Activated effector memory CD4-positive, alpha-beta T cell treated with anti-CD3 and anti-CD28 coated beads, Interleukin-2, amount 50 U/mL, for 16 hours (primary cell): Measurements from ENCODE around the gene MRPL38.
"Not testable (repeated sequence)": the region's sequence is repeated elsewhere in the genome, so short reads cannot be mapped to it uniquely, and the experiment has no call there.

Experiments used
- DNase-seq: peaks from one replicate; pipeline ENCODE4 v3.0.0-alpha.2; 2020

Gene MRPL38

GRCh38 chr17:75874323-75875181, 30.1 kb downstream of the MRPL38 start:
- no peak for DNase-seq

- DNase-seq: no peak
These were observed 30.9 kb downstream of the MRPL38 start for GRCh38 chr17:75873587-75874322.

GRCh38 chr17:75872434-75873351, 32.0 kb downstream of the MRPL38 start:
- peak; percentile 86 for DNase-seq

GRCh38 chr17:75870228-75870627, 34.5 kb downstream of the MRPL38 start:
- not testable (repeated sequence) for DNase-seq

GRCh38 chr17:75869282-75870141, 35.2 kb downstream of the MRPL38 start:
- no peak for DNase-seq

GRCh38 chr17:75868730-75869281, 35.9 kb downstream of the MRPL38 start:
- DNase-seq: not testable (repeated sequence)

GRCh38 chr17:75865404-75866188, 39.1 kb downstream of the MRPL38 start:
- not testable (repeated sequence) for DNase-seq

GRCh38 chr17:75864887-75865286, 39.8 kb downstream of the MRPL38 start:
- not testable (repeated sequence) for DNase-seq

GRCh38 chr17:75864448-75864871, 40.2 kb downstream of the MRPL38 start:
- peak; percentile 74 for DNase-seq

GRCh38 chr17:75861927-75862317, 42.8 kb downstream of the MRPL38 start:
- no peak for DNase-seq

- not testable (repeated sequence) for DNase-seq
These were observed 45.3 kb downstream of the MRPL38 start for GRCh38 chr17:75859358-75859757.

- no peak for DNase-seq
These were observed 48.5 kb downstream of the MRPL38 start for GRCh38 chr17:75856062-75856756.

GRCh38 chr17:75855310-75856061, 49.2 kb downstream of the MRPL38 start, which contains the start of gene WBP2:
WBP2 (minus strand) TSS chr17:75855335; CDS start chr17:75855297, 38 bp downstream.
- DNase-seq: peak; percentile 98

GRCh38 chr17:75854881-75855309, 49.8 kb downstream of the MRPL38 start:
- DNase-seq: no peak

- DNase-seq: no peak
These were observed 50.5 kb downstream of the MRPL38 start for GRCh38 chr17:75854101-75854748.

GRCh38 chr17:75853433-75853832, 51.3 kb downstream of the MRPL38 start:
- DNase-seq: no peak

- not testable (repeated sequence) for DNase-seq
These were observed 53.0 kb downstream of the MRPL38 start for GRCh38 chr17:75851693-75851991.

- no peak for DNase-seq
These were observed 53.6 kb downstream of the MRPL38 start for GRCh38 chr17:75850928-75851692.
